Activated T-helper 1 cell treated with anti-CD3 and anti-CD28 coated beads, Interleukin-2, amount 50 U/mL, for 16 hours (primary cell): ENCODE data around the gene PHC2.

ENCODE experiments used
- DNase-seq, 2 donors: peaks; one replicate each; pipeline ENCODE4 v3.0.0-alpha.2; 2020; ENCODE audit warnings: low read depth in 1 of 2, low spot score in 1 of 2

The PHC2 gene

DNA sequence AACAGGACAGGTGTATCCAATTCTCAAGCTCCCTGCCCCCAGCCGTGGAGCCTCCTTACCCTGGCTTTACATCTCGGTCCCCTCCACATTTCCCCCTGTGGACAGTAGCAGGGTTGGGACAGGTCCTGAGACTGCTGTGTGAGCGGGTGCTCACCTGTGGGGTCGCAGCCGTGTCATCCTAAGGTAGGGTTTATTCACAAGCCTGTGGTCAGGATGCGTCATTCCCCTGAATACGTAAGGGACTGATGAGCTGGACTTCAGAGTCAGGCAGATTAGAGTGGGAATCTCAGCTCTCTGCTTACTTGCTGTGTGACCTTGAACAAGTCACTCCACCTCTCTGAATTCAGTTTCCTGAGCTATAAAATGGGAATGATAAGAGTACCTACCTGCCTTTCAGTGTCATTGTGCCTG, 156.9 kb downstream of the PHC2 start:
- no peak for DNase-seq
